Measurements from ENCODE around the gene TMEM18. TPM values are rescaled to one million over a fixed set of nuclear protein-coding genes. Genes with fewer than 3 reads are reported as not detected.

Gene TMEM18
- total and polyA plus RNA-seq, 2 donors: 25.0 to 25.6 TPM

DNA sequence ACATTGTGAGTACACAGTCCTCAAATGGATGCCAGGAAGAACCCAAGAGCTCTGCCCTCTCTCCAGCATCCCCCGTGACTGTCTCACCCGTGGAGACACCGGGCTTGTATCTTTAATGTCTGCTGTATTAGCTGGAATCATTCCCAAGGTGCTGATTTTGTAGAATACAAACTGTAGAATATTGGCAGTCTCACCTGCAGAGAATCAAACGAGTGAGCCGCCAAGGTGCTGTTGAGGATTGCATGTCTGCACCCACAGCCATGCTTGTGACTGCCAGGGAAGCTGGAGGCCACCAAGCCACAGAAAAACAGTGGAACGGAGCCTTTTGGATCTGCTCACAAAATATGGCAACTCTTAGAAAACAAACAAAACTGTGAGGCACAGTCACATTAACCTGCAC is 37.5 kb downstream of the TMEM18 start:
- Histone ChIP-seq H3K9me3 (ENCODE audit: control insufficient read depth in 2 of 2, insufficient read depth in 1 of 2, low read length in 1 of 2) (no peaks in the 10 kb centered on the region), H3K4me1 (ENCODE audit: control insufficient read depth in 2 of 2, insufficient read depth in 2 of 2, low read length in 2 of 2) (peaks cover 2 to 4% of the 10 kb centered on the region in 2 donors), H3K4me3 (ENCODE audit: low read length in 2 of 2) (no peak overlapping the region), H3K36me3 (ENCODE audit: control insufficient read depth in 2 of 2, insufficient read depth in 2 of 2, low read length in 1 of 2) (no peaks in the 10 kb centered on the region), H3K27me3 (ENCODE audit: control insufficient read depth in 2 of 2, insufficient read depth in 1 of 2, low read length in 1 of 2) (peaks cover 3 to 17% of the 10 kb centered on the region in 2 donors), H3K27ac (ENCODE audit: low read depth in 1 of 2, low read length in 1 of 2) (no peak overlapping the region)
- no peak for DNase-seq (ENCODE audit: low read depth in 6 of 9, low spot score in 9 of 9)
- 94% methylated on average over 6 of the region's 6 CpGs for WGBS

- WGBS: 74% methylated on average over 7 of the region's 7 CpGs
- no peaks in the 10 kb centered on the region for H3K9me3 ChIP-seq (ENCODE audit: control insufficient read depth in 2 of 2, insufficient read depth in 1 of 2, low read length in 1 of 2)
- H3K27ac ChIP-seq (ENCODE audit: low read depth in 1 of 2, low read length in 1 of 2): no peak overlapping the region
- DNase-seq (ENCODE audit: low read depth in 6 of 9, low spot score in 9 of 9): no peak
- H3K36me3 ChIP-seq (ENCODE audit: control insufficient read depth in 2 of 2, insufficient read depth in 2 of 2, low read length in 1 of 2): no peaks in the 10 kb centered on the region
- peaks cover 3 to 20% of the 10 kb centered on the region in 2 donors for H3K27me3 ChIP-seq (ENCODE audit: control insufficient read depth in 2 of 2, insufficient read depth in 1 of 2, low read length in 1 of 2)
- peaks cover 2 to 4% of the 10 kb centered on the region in 2 donors for H3K4me1 ChIP-seq (ENCODE audit: control insufficient read depth in 2 of 2, insufficient read depth in 2 of 2, low read length in 2 of 2)
- no peak overlapping the region for H3K4me3 ChIP-seq (ENCODE audit: low read length in 2 of 2)
These were observed 39.4 kb downstream of the TMEM18 start for GRCh38 chr2:637804-638203.

- Histone ChIP-seq H3K4me1 (ENCODE audit: control insufficient read depth in 2 of 2, insufficient read depth in 2 of 2, low read length in 2 of 2) (peaks cover 2 to 4% of the 10 kb centered on the region in 2 donors), H3K27me3 (ENCODE audit: control insufficient read depth in 2 of 2, insufficient read depth in 1 of 2, low read length in 1 of 2) (peaks cover 3 to 20% of the 10 kb centered on the region in 2 donors), H3K9me3 (ENCODE audit: control insufficient read depth in 2 of 2, insufficient read depth in 1 of 2, low read length in 1 of 2) (no peaks in the 10 kb centered on the region), H3K36me3 (ENCODE audit: control insufficient read depth in 2 of 2, insufficient read depth in 2 of 2, low read length in 1 of 2) (no peaks in the 10 kb centered on the region), H3K4me3 (ENCODE audit: low read length in 2 of 2) (no peak overlapping the region), H3K27ac (ENCODE audit: low read depth in 1 of 2, low read length in 1 of 2) (no peak overlapping the region)
- 78% methylated on average over 16 of the region's 16 CpGs for WGBS
- no peak for DNase-seq (ENCODE audit: low read depth in 6 of 9, low spot score in 9 of 9)
These were observed 39.8 kb downstream of the TMEM18 start for GRCh38 chr2:637406-637776.

DNA sequence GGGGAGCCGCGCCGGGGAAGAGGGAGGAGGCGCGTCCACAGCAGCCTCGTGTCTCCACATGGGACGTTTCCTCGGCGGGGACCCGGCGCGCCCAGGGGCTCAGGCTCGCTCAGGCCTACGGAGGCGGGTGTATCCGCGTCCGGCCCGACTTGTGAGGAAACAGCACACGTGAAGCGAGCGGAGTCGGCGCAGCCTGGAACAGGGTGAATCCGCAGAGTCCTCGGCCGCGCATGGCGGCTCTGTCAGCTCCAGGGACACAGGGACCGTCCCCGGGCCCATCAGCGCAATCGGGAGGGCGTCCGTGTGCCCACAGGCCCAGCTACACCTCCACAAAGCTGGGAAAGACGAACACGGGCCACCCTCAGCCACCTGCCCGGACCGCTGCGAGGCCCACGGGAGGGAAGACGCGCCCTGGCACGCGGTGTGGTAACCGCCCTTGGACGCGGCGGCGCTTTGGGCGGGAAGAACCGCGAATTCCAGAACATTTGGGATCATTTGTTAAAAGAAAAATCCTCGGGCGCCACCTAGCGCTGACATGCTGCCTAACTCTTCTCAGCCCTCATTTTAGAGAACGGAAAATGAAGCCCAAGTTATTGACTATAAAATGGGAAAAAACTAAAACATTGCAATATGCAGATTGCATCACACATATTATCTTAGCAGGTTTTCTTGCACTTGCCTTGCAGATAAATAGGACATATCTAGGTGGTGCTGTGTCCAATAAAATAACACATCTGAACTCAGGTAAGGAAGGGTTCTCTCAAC is 40.4 kb downstream of the TMEM18 start:
- peak overlapping the region; percentile 28 to 43 for H3K4me3 ChIP-seq (ENCODE audit: low read length in 2 of 2)
- no peaks in the 10 kb centered on the region for H3K36me3 ChIP-seq (ENCODE audit: control insufficient read depth in 2 of 2, insufficient read depth in 2 of 2, low read length in 1 of 2)
- H3K4me1 ChIP-seq (ENCODE audit: control insufficient read depth in 2 of 2, insufficient read depth in 2 of 2, low read length in 2 of 2): peaks cover 2 to 4% of the 10 kb centered on the region in 2 donors
- peak; percentile 17 to 69 (median 36) for DNase-seq (ENCODE audit: low read depth in 6 of 9, low spot score in 9 of 9)
- WGBS: 15% methylated on average over 57 of the region's 57 CpGs
- H3K27me3 ChIP-seq (ENCODE audit: control insufficient read depth in 2 of 2, insufficient read depth in 1 of 2, low read length in 1 of 2): peaks cover 3 to 20% of the 10 kb centered on the region in 2 donors
- no peak overlapping the region for H3K27ac ChIP-seq (ENCODE audit: low read depth in 1 of 2, low read length in 1 of 2)
- no peaks in the 10 kb centered on the region for H3K9me3 ChIP-seq (ENCODE audit: control insufficient read depth in 2 of 2, insufficient read depth in 1 of 2, low read length in 1 of 2)

GRCh38 chr2:635687-636621 is 41.3 kb downstream of the TMEM18 start:
- peaks cover 3 to 20% of the 10 kb centered on the region in 2 donors for H3K27me3 ChIP-seq (ENCODE audit: control insufficient read depth in 2 of 2, insufficient read depth in 1 of 2, low read length in 1 of 2)
- no peaks in the 10 kb centered on the region for H3K9me3 ChIP-seq (ENCODE audit: control insufficient read depth in 2 of 2, insufficient read depth in 1 of 2, low read length in 1 of 2)
- H3K4me3 ChIP-seq (ENCODE audit: low read length in 2 of 2): peak overlapping the region in 1 of 2 donors; percentile 43
- no peak overlapping the region for H3K27ac ChIP-seq (ENCODE audit: low read depth in 1 of 2, low read length in 1 of 2)
- 88% methylated on average over 57 of the region's 57 CpGs for WGBS
- DNase-seq (ENCODE audit: low read depth in 6 of 9, low spot score in 9 of 9): no peak
- H3K36me3 ChIP-seq (ENCODE audit: control insufficient read depth in 2 of 2, insufficient read depth in 2 of 2, low read length in 1 of 2): no peaks in the 10 kb centered on the region
- H3K4me1 ChIP-seq (ENCODE audit: control insufficient read depth in 2 of 2, insufficient read depth in 2 of 2, low read length in 2 of 2): peaks cover 2 to 4% of the 10 kb centered on the region in 2 donors

GRCh38 chr2:634636-635388 is 42.4 kb downstream of the TMEM18 start:
- no peaks in the 10 kb centered on the region for H3K9me3 ChIP-seq (ENCODE audit: control insufficient read depth in 2 of 2, insufficient read depth in 1 of 2, low read length in 1 of 2)
- peaks cover 2 to 4% of the 10 kb centered on the region in 2 donors for H3K4me1 ChIP-seq (ENCODE audit: control insufficient read depth in 2 of 2, insufficient read depth in 2 of 2, low read length in 2 of 2)
- WGBS: 76% methylated on average over 16 of the region's 16 CpGs
- no peaks in the 10 kb centered on the region for H3K36me3 ChIP-seq (ENCODE audit: control insufficient read depth in 2 of 2, insufficient read depth in 2 of 2, low read length in 1 of 2)
- H3K27ac ChIP-seq (ENCODE audit: low read depth in 1 of 2, low read length in 1 of 2): no peak overlapping the region
- H3K4me3 ChIP-seq (ENCODE audit: low read length in 2 of 2): no peak overlapping the region
- no peak for DNase-seq (ENCODE audit: low read depth in 6 of 9, low spot score in 9 of 9)
- H3K27me3 ChIP-seq (ENCODE audit: control insufficient read depth in 2 of 2, insufficient read depth in 1 of 2, low read length in 1 of 2): peaks cover 3 to 20% of the 10 kb centered on the region in 2 donors

- DNase-seq (ENCODE audit: low read depth in 6 of 9, low spot score in 9 of 9): no peak
- 96% methylated on average over 11 of the region's 11 CpGs for WGBS
- Histone ChIP-seq H3K4me3 (ENCODE audit: low read length in 2 of 2) (no peak overlapping the region), H3K9me3 (ENCODE audit: control insufficient read depth in 2 of 2, insufficient read depth in 1 of 2, low read length in 1 of 2) (no peaks in the 10 kb centered on the region), H3K27ac (ENCODE audit: low read depth in 1 of 2, low read length in 1 of 2) (no peak overlapping the region), H3K4me1 (ENCODE audit: control insufficient read depth in 2 of 2, insufficient read depth in 2 of 2, low read length in 2 of 2) (peaks cover 2 to 4% of the 10 kb centered on the region in 2 donors), H3K27me3 (ENCODE audit: control insufficient read depth in 2 of 2, insufficient read depth in 1 of 2, low read length in 1 of 2) (peaks cover 3 to 20% of the 10 kb centered on the region in 2 donors), H3K36me3 (ENCODE audit: control insufficient read depth in 2 of 2, insufficient read depth in 2 of 2, low read length in 1 of 2) (no peaks in the 10 kb centered on the region)
These were observed 43.2 kb downstream of the TMEM18 start for GRCh38 chr2:634041-634440.

- WGBS: 83% methylated on average over 5 of the region's 5 CpGs
- Histone ChIP-seq H3K27ac (ENCODE audit: low read depth in 1 of 2, low read length in 1 of 2) (no peak overlapping the region), H3K4me1 (ENCODE audit: control insufficient read depth in 2 of 2, insufficient read depth in 2 of 2, low read length in 2 of 2) (peaks cover 2 to 4% of the 10 kb centered on the region in 2 donors), H3K4me3 (ENCODE audit: low read length in 2 of 2) (no peak overlapping the region), H3K27me3 (ENCODE audit: control insufficient read depth in 2 of 2, insufficient read depth in 1 of 2, low read length in 1 of 2) (peaks cover 3 to 20% of the 10 kb centered on the region in 2 donors), H3K36me3 (ENCODE audit: control insufficient read depth in 2 of 2, insufficient read depth in 2 of 2, low read length in 1 of 2) (no peaks in the 10 kb centered on the region), H3K9me3 (ENCODE audit: control insufficient read depth in 2 of 2, insufficient read depth in 1 of 2, low read length in 1 of 2) (no peaks in the 10 kb centered on the region)
- no peak for DNase-seq (ENCODE audit: low read depth in 6 of 9, low spot score in 9 of 9)
These were observed 43.8 kb downstream of the TMEM18 start for GRCh38 chr2:633371-633770.
